OCI-LY3 (cell line): ENCODE data around the gene SPEF1.

Experiments
- H2AFZ ChIP-seq: fragments of 200-600, 300-600 bp; shearing (Covaris generic); 2 replicates; pipeline ENCODE4 v1.6.0; 2014; ENCODE audit warnings: antibody characterized with exemption, low read depth, low read length
- H3K27ac ChIP-seq: fragments of 200-600, 300-600 bp; sonication (generic); 2 replicates; pipeline ENCODE4 v1.5.1; 2014; ENCODE audit warnings: mild to moderate bottlenecking, low read length, moderate library complexity, mixed read lengths
- H3K27me3 ChIP-seq: fragments of 200-600, 300-600 bp; sonication (generic); 2 replicates; pipeline ENCODE4 v1.6.1; 2014; ENCODE audit warnings: low read depth, low read length, mixed read lengths
- H3K36me3 ChIP-seq: fragments of 200-600, 300-600 bp; sonication (generic); replicated peaks from 2 replicates; pipeline ENCODE3; 2014; ENCODE audit warnings: low read depth, low read length, mixed read lengths
- H3K4me1 ChIP-seq: fragments of 300-600, 200-600 bp; sonication (generic); 2 replicates; pipeline ENCODE4 v1.6.1; 2014; ENCODE audit warnings: low read length, mixed read lengths
- H3K4me2 ChIP-seq: fragments of 200-600, 300-600 bp; sonication (generic); 2 replicates; pipeline ENCODE4 v1.6.1; 2014; ENCODE audit warnings: low read length, mixed read lengths
- H3K4me3 ChIP-seq: fragments of 300-600, 200-600 bp; sonication (generic); 2 replicates; pipeline ENCODE4 v1.5.1; 2014; ENCODE audit warnings: antibody characterized with exemption, mild to moderate bottlenecking, low read length, moderate library complexity
- H3K79me2 ChIP-seq: fragments of 300-600, 200-600 bp; shearing (Covaris generic); 2 replicates; pipeline ENCODE4 v1.6.1; 2014; ENCODE audit warnings: mild to moderate bottlenecking, low read length, mixed read lengths
- H3K9ac ChIP-seq: fragments of 300-600, 200-600 bp; shearing (Covaris generic); 2 replicates; pipeline ENCODE4 v1.6.0; 2014; ENCODE audit warnings: mild to moderate bottlenecking, low read length, moderate library complexity
- H3K9me3 ChIP-seq: fragments of 200-600, 300-600 bp; shearing (Covaris generic); 2 replicates; pipeline ENCODE4 v1.6.1; 2014; ENCODE audit warnings: low read length, mixed read lengths; ENCODE audit not compliant: insufficient read depth
- H4K20me1 ChIP-seq: fragments of 200-600, 300-600 bp; sonication (generic); 2 replicates; pipeline ENCODE4 v1.6.1; 2016; ENCODE audit warnings: low read length, mixed read lengths; ENCODE audit not compliant: insufficient read depth
- CTCF ChIP-seq: fragments of 200-600, 300-600 bp; sonication (generic); IDR thresholded peaks from 2 replicates; pipeline ENCODE4 v1.5.1; 2014; ENCODE audit warnings: antibody characterized with exemption, low read length, low read depth
- EZH2phosphoT487 ChIP-seq: fragments of 200-600 bp; shearing (Covaris generic); IDR thresholded peaks from 2 replicates; pipeline ENCODE4 v1.6.1; 2018; ENCODE audit warnings: antibody characterized with exemption, mixed run types, low read depth

SPEF1 gene

GRCh38 chr20:3800256-3800877, 19.1 kb upstream of the SPEF1 start:
- no peak overlapping the region for H3K4me2 ChIP-seq
- H3K9ac ChIP-seq: no peak overlapping the region
- no peak for TF ChIP-seq CTCF
- no peak for TF ChIP-seq EZH2phosphoT487
- peaks cover 46% of the 10 kb centered on the region for H3K36me3 ChIP-seq
- no peak overlapping the region for H3K4me3 ChIP-seq
- no peak overlapping the region for H3K27ac ChIP-seq
- no peaks in the 10 kb centered on the region for H3K9me3 ChIP-seq
- peaks cover 8% of the 10 kb centered on the region for H3K79me2 ChIP-seq
- no peak overlapping the region for H2AFZ ChIP-seq
- H4K20me1 ChIP-seq: no peaks in the 10 kb centered on the region
- H3K4me1 ChIP-seq: peaks cover 27% of the 10 kb centered on the region
- H3K27me3 ChIP-seq: no peaks in the 10 kb centered on the region

- no peaks in the 10 kb centered on the region for H4K20me1 ChIP-seq
- H3K27ac ChIP-seq: no peak overlapping the region
- H2AFZ ChIP-seq: no peak overlapping the region
- peaks cover 31% of the 10 kb centered on the region for H3K4me1 ChIP-seq
- no peak overlapping the region for H3K9ac ChIP-seq
- no peak overlapping the region for H3K4me2 ChIP-seq
- H3K79me2 ChIP-seq: peaks cover 8% of the 10 kb centered on the region
- no peak for TF ChIP-seq CTCF
- no peak for TF ChIP-seq EZH2phosphoT487
- peaks cover 38% of the 10 kb centered on the region for H3K36me3 ChIP-seq
- H3K4me3 ChIP-seq: no peak overlapping the region
- no peaks in the 10 kb centered on the region for H3K9me3 ChIP-seq
- H3K27me3 ChIP-seq: no peaks in the 10 kb centered on the region
Observed at GRCh38 chr20:3798908-3799248, 17.6 kb upstream of the SPEF1 start.

- Histone ChIP-seq H3K4me3 (no peak overlapping the region), H3K79me2 (peaks cover 8% of the 10 kb centered on the region), H3K9me3 (no peaks in the 10 kb centered on the region)
Observed at GRCh38 chr20:3798373-3798768, 17.1 kb upstream of the SPEF1 start.

More at GRCh38 chr20:3798373-3798768, 17.1 kb upstream of the SPEF1 start:
- Histone ChIP-seq H3K36me3 (peaks cover 33% of the 10 kb centered on the region), H3K4me2 (no peak overlapping the region), H3K9ac (no peak overlapping the region), H3K27ac (no peak overlapping the region), H2AFZ (no peak overlapping the region), H3K27me3 (no peaks in the 10 kb centered on the region), H3K4me1 (peaks cover 31% of the 10 kb centered on the region), H4K20me1 (no peaks in the 10 kb centered on the region)
- TF ChIP-seq CTCF (no peak), EZH2phosphoT487 (no peak)
